GM12801 (cell line): Measurements from ENCODE around the gene NEDD4L.

Source experiments
- TF ChIP-seq, protein P1 (sequence below): IDR thresholded peaks from one replicate; pipeline ENCODE4 v1.5.1; 2011; ENCODE audit warnings: control low read depth; ENCODE audit not compliant: insufficient read length; ENCODE audit errors: extremely low read depth

Gene NEDD4L

DNA sequence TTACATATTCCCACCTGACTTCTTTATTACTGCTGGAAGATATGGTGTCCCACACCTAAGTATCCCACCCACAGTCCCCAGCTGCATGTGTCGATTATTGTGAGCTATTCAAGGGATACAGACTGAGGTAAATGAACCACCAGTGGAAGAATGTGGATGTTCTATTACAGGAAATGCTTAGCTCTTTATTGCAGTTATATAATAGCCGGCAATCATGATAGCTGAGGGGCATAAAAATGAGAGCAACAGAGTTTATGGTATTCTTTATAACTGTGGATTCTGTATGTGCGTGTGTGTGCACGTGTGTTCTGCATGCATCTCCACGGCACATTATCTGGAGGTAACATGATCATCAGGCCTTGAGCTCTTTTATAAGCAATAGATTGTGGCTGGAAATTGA lies 198.9 kb downstream of the NEDD4L start:
- TF ChIP-seq, protein P1, sequence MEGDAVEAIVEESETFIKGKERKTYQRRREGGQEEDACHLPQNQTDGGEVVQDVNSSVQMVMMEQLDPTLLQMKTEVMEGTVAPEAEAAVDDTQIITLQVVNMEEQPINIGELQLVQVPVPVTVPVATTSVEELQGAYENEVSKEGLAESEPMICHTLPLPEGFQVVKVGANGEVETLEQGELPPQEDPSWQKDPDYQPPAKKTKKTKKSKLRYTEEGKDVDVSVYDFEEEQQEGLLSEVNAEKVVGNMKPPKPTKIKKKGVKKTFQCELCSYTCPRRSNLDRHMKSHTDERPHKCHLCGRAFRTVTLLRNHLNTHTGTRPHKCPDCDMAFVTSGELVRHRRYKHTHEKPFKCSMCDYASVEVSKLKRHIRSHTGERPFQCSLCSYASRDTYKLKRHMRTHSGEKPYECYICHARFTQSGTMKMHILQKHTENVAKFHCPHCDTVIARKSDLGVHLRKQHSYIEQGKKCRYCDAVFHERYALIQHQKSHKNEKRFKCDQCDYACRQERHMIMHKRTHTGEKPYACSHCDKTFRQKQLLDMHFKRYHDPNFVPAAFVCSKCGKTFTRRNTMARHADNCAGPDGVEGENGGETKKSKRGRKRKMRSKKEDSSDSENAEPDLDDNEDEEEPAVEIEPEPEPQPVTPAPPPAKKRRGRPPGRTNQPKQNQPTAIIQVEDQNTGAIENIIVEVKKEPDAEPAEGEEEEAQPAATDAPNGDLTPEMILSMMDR, result no peak

DNA sequence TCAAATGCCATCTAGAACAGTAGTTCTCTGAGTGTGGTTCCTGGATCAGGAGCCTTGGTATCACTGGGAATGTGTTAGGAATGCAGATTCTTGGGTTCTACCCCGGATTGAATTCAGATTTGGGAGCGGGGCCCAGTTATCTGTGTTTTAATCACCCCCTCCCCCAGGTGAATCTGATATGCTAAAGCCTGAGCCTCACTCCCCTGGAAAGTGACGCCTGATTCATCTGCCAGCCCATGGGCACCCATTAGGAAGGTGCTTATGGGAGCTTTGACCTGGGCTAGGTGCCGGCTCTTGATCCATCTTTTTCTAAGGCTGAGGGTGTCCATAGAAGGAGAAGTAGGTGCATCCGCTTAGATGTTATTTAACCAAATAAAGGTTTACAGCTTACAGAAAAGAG lies 199.4 kb downstream of the NEDD4L start:
- TF ChIP-seq, protein P1, result no peak

GRCh38 chr18:58247363-58247834 lies 203.4 kb downstream of the NEDD4L start:
- TF ChIP-seq, protein P1, result no peak

- TF ChIP-seq, protein P1, result no peak
These were observed 205.7 kb downstream of the NEDD4L start for GRCh38 chr18:58249712-58250111.

GRCh38 chr18:58251416-58251815 lies 207.4 kb downstream of the NEDD4L start:
- TF ChIP-seq, protein P1, result no peak

DNA sequence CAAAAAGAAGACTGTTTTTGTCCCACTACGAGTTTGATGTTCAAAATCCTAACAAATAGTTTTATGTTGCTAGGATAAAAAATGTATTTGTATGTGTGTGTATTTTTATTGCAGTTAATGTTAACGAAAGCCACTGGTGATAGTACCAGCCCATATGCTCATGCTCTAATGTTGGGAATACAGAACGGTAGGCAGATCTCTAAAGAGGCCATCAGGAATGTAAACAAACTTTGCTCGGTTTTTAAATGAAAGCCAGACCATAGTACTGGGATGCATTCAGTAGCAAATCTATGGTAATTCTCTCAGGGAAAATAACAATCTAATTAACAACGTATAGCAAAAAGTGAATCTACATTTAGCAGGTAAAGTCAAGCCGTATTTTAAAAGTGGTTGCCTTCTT lies 208.1 kb downstream of the NEDD4L start:
- TF ChIP-seq, protein P1, result no peak

DNA sequence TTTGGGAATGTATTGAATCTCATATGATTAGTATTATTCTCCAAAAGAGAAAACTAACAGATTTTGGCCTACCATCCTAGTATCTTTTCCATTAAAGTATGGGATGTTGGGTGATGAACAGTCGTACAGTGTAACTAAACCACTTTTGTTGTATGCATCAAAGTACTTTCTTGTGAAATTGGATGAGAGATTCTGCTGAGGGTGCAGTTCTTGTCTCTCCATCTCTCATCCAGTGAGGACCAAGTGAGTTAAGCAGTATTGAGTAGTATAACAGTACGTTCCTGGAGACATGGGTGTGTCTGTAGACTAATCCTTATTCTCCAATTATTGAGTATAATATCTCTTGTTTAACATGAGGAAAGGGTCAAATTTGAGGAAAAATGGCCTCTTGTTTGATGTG lies 209.3 kb downstream of the NEDD4L start:
- TF ChIP-seq, protein P1, result no peak

DNA sequence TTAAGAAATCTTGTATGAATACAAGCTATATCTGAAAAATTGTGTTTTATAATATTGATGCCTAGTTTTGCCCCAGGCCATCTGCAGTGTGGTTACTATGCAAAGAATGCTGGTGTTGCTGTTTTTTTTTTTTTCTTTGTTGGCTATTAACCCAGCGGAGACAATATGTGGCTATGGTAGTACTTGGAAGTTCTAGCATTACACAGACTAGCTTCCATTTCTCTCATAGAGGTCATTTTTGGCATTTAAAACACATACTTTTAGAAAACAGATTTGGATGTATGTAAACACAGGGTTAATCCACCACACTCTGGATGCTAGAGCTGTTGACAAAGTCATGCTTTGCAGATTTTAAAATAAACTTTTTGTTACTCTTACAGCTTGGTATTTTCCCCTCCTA lies 209.8 kb downstream of the NEDD4L start:
- TF ChIP-seq, protein P1, result no peak
